RWPE2 (cell line): ENCODE data around the gene ZNF71.
"Not testable (repeated sequence)": the region's sequence is repeated elsewhere in the genome, so short reads cannot be mapped to it uniquely, and the experiment has no call there.

Experiments
- ATAC-seq: fragments of 200-7000 bp; cut with Tn5 transposase; 3 replicates; pipeline ENCODE4 v1.9.1; 2021; ENCODE audit warnings: low read depth
- DNase-seq: peaks from one replicate; pipeline ENCODE4 v3.0.0-alpha.2; 2020; ENCODE audit warnings: low spot score
- H3K27ac ChIP-seq: fragments of 450-650 bp; 2 replicates; pipeline ENCODE4 v1.5.1; 2017; ENCODE audit warnings: mild to moderate bottlenecking; ENCODE audit not compliant: poor library complexity, severe bottlenecking
- H3K27me3 ChIP-seq: fragments of 250-450 bp; sonication (Bioruptor Pico); 2 replicates; pipeline ENCODE4 v1.5.1; 2021; ENCODE audit warnings: mild to moderate bottlenecking, moderate library complexity; ENCODE audit not compliant: insufficient read depth, poor library complexity, severe bottlenecking
- H3K36me3 ChIP-seq: fragments of 250-450 bp; sonication (Bioruptor Pico); 2 replicates; pipeline ENCODE4 v1.5.1; 2020; ENCODE audit warnings: low read depth, mild to moderate bottlenecking, moderate library complexity
- H3K4me1 ChIP-seq: fragments of 250-450 bp; sonication (Bioruptor Pico); 2 replicates; pipeline ENCODE4 v1.5.1; 2021; ENCODE audit warnings: mild to moderate bottlenecking, moderate library complexity; ENCODE audit not compliant: insufficient read depth, poor library complexity, severe bottlenecking
- H3K4me3 ChIP-seq: fragments of 250-450 bp; sonication (Bioruptor Pico); 2 replicates; pipeline ENCODE4 v1.5.1; 2021; ENCODE audit warnings: mild to moderate bottlenecking, moderate library complexity; ENCODE audit not compliant: severe bottlenecking
- H3K9me3 ChIP-seq: fragments of 250-450 bp; sonication (Bioruptor Pico); 2 replicates; pipeline ENCODE4 v1.5.1; 2021; ENCODE audit warnings: mild to moderate bottlenecking, moderate library complexity; ENCODE audit not compliant: severe bottlenecking
- TF ChIP-seq, protein P1 (sequence below): fragments of 450-650 bp; IDR thresholded peaks from one replicate; pipeline ENCODE4 v1.5.1; 2017; ENCODE audit warnings: mild to moderate bottlenecking, moderate library complexity; ENCODE audit not compliant: poor library complexity, severe bottlenecking

ZNF71 gene

DNA sequence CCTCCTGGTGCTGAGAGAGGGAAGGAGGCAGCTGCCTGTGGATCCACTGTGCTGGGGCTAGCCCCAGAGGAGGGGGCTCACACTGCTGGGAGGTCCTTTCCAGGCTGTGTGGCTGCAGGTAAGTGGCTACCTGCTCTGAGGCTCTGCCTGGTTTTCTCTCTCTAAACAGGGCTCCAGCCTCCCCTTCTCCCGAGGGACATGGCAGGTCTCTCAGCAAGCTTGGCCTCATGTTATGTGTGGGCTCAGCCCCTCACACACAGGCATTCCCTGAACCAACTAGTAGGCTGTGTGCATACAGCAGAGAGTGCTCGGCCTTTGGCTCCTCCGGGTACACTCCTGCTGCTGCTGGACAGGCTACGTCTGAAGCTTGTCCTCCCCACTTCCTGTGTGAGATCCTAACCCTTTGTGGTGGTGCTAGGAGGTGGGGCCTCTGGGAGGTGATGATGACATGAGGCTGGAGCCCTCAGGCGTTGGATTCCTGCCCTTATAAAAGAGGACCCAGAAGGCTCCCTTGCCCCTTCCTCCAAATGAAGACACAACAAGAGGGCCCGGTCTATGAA is 72.3 kb downstream of the ZNF71 start:
- H3K9me3 ChIP-seq = peaks cover 3% of the 10 kb centered on the region
- no peak for ATAC-seq
- H3K27ac ChIP-seq = no peak overlapping the region
- TF ChIP-seq, protein P1, sequence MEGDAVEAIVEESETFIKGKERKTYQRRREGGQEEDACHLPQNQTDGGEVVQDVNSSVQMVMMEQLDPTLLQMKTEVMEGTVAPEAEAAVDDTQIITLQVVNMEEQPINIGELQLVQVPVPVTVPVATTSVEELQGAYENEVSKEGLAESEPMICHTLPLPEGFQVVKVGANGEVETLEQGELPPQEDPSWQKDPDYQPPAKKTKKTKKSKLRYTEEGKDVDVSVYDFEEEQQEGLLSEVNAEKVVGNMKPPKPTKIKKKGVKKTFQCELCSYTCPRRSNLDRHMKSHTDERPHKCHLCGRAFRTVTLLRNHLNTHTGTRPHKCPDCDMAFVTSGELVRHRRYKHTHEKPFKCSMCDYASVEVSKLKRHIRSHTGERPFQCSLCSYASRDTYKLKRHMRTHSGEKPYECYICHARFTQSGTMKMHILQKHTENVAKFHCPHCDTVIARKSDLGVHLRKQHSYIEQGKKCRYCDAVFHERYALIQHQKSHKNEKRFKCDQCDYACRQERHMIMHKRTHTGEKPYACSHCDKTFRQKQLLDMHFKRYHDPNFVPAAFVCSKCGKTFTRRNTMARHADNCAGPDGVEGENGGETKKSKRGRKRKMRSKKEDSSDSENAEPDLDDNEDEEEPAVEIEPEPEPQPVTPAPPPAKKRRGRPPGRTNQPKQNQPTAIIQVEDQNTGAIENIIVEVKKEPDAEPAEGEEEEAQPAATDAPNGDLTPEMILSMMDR = no peak
- H3K4me1 ChIP-seq = no peaks in the 10 kb centered on the region
- H3K36me3 ChIP-seq = no peaks in the 10 kb centered on the region
- H3K4me3 ChIP-seq = no peak overlapping the region
- no peak for DNase-seq
- no peaks in the 10 kb centered on the region for H3K27me3 ChIP-seq

DNA sequence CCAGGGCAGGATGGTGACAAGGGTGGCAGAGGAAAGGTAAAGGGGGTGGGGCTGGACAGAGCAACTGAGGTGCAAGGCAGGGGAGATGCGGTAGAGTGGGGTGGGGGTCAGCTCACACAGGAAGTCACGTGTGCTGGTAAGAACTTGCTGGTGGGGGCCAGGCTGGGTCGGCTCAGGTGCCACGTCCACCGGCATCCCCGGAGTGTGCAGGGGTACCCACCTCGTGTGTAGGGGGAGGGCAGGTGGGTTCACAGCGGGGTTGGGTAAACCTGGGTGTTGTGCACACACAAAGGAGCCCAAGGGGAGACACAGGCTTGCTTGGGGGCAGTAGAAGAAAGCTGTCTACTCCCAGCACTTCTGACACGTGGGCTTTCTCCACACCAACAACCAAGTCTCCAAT is 73.6 kb downstream of the ZNF71 start:
- Histone ChIP-seq H3K36me3 (no peaks in the 10 kb centered on the region), H3K4me3 (no peak overlapping the region), H3K27me3 (no peaks in the 10 kb centered on the region), H3K9me3 (no peaks in the 10 kb centered on the region), H3K4me1 (no peaks in the 10 kb centered on the region), H3K27ac (no peak overlapping the region)
- TF ChIP-seq, protein P1 = no peak
- DNase-seq = no peak
- no peak for ATAC-seq

DNA sequence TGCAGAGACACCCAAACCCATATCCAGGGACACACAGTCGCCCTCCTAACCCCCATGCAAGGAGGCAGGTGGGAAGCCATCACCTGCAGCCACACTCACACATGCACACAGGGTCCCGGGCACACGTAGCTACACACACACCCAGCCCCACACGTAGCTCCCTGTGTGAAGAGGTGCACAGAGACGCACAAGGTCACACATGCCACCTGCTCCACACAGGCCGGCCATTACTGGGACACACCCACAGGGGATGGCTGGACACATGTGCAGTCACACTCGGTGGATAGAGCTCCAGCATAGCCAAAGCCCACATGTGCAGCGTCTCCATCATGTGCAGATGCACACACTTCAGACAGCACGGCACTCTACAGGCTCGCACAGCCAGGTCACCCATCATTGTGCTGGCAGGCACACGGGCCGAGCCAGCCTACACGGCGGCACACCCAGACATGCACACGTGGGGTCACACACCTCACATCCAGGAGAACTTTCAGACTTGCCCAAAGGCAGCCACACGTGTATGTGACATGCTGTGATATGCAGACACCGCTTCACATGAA is 75.4 kb downstream of the ZNF71 start:
- no peaks in the 10 kb centered on the region for H3K4me1 ChIP-seq
- H3K27ac ChIP-seq = no peak overlapping the region
- no peaks in the 10 kb centered on the region for H3K9me3 ChIP-seq
- H3K27me3 ChIP-seq = no peaks in the 10 kb centered on the region
- no peak for ATAC-seq
- no peaks in the 10 kb centered on the region for H3K36me3 ChIP-seq
- TF ChIP-seq, protein P1 = no peak
- no peak for DNase-seq
- no peak overlapping the region for H3K4me3 ChIP-seq

DNA sequence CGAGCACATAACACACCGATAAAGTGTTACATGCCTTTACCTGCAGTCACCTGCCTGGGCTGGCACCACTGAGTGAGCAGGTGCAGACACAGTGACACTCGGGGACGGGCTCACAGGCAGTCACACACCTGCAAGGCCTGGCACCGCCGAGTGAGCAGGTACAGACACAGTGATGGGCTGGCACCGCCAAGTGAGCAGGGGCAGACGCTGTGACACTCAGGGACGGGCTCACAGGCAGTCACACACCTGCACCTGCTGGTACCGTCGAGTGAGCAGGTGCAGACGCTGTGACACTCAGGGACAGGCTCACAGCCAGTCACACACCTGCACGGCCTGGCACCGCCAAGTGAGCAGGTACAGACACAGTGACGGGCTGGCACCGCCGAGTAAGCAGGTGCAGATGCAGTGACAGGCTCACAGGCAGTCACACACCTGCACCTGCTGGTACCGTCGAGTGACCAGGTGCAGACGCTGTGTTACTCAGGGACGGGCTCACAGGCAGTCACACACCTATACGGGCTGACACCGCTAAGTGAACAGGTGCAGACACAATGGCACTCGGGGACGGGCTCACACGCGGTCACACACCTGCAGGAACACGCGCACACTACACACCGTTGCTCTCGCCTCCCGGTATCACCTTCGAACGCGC is 76.0 kb downstream of the ZNF71 start:
- peak overlapping the region; percentile 31 for H3K4me3 ChIP-seq
- H3K27me3 ChIP-seq = no peaks in the 10 kb centered on the region
- no peaks in the 10 kb centered on the region for H3K36me3 ChIP-seq
- H3K9me3 ChIP-seq = no peaks in the 10 kb centered on the region
- ATAC-seq (peak; percentile 12; the same call in 2 of the 3 replicates), DNase-seq (no peak)
- H3K27ac ChIP-seq = no peak overlapping the region
- TF ChIP-seq, protein P1 = no peak
- no peaks in the 10 kb centered on the region for H3K4me1 ChIP-seq

DNA sequence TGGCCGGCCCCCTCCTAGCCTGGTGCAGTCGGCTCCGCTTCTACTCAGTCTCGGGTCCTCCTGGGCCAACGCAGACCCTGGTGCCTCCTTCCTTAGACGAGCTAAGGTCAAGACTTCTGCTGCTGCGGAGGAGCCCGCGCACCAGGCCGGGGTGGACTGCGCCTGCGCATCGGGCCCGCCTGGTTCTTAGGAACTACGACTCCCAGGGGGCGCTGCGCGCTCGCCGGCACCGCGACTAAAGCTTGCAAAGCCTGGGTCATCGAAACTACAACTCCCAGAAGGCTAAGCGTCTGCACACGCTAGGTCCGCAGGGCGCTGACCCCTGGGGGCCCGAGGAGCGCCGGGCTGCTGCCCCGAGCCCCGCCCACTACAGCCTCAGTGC is 76.5 kb downstream of the ZNF71 start, which contains the start of gene ZNF835:
ZNF835 (minus strand) TSS at position 145 of the 382 bp plus-strand sequence. CDS start 6,559 bp downstream, outside the sequence.
- H3K36me3 ChIP-seq = no peaks in the 10 kb centered on the region
- peak; percentile 90 for ATAC-seq
- H3K4me3 ChIP-seq = peak within 1 kb of the TSS; percentile 31
- H3K9me3 ChIP-seq = no peaks in the 10 kb centered on the region
- H3K27me3 ChIP-seq = no peaks in the 10 kb centered on the region
- DNase-seq = no peak
- no peak within 1 kb of the TSS for H3K27ac ChIP-seq
- no peaks in the 10 kb centered on the region for H3K4me1 ChIP-seq
- TF ChIP-seq, protein P1 = no peak

DNA sequence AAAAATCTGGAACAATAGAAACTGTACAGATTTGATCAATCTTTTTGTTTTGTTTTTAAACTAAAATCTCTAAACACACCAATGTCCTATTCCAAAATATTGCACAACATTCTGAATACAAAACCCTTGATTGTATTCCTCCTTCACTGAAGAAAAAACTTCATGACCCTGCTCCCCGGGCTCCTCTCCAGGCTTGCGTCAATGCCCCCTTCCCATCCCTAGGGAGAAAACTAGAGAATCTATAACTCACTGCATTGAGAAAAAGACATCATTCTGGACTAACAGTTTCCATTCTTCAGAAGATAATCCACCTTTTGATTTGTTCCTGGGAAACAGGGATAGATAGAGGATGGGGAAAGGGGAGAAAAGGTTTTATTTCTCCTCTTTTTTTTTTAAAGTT is 77.5 kb downstream of the ZNF71 start:
- H3K4me1 ChIP-seq, H3K4me3 ChIP-seq, ATAC-seq, H3K36me3 ChIP-seq, DNase-seq, H3K27ac ChIP-seq, H3K27me3 ChIP-seq, H3K9me3 ChIP-seq: not testable (repeated sequence)
